22Rv1 (cell line): ENCODE results near the gene MAPT.

Experiments
- H3K27ac ChIP-seq: fragments of 450-650 bp; 2 replicates; pipeline ENCODE4 v1.5.1; 2017
- CTCF ChIP-seq: fragments of 450-650 bp; IDR thresholded peaks from 2 replicates; pipeline ENCODE4 v1.5.1; 2017; ENCODE audit warnings: mild to moderate bottlenecking
- ZFX ChIP-seq: fragments of 450-650 bp; IDR thresholded peaks from 2 replicates; pipeline ENCODE4 v1.6.1; 2017; ENCODE audit warnings: antibody characterized with exemption, borderline replicate concordance

The MAPT gene

GRCh38 chr17:45873728-45874127, 20.6 kb upstream of the MAPT start:
- TF ChIP-seq CTCF (no peak), ZFX (no peak)
- H3K27ac ChIP-seq: no peak overlapping the region

GRCh38 chr17:45874151-45874550, 20.2 kb upstream of the MAPT start:
- TF ChIP-seq CTCF: no peak
- no peak for TF ChIP-seq ZFX
- no peak overlapping the region for H3K27ac ChIP-seq

GRCh38 chr17:45876539-45876938, 17.8 kb upstream of the MAPT start:
- TF ChIP-seq CTCF: no peak
- no peak for TF ChIP-seq ZFX
- H3K27ac ChIP-seq: no peak overlapping the region

- H3K27ac ChIP-seq: no peak overlapping the region
- TF ChIP-seq ZFX (no peak), CTCF (no peak)
These were observed 16.9 kb upstream of the MAPT start for GRCh38 chr17:45877467-45877866.

GRCh38 chr17:45883063-45883462, 11.3 kb upstream of the MAPT start:
- H3K27ac ChIP-seq: no peak overlapping the region
- TF ChIP-seq ZFX: no peak
- no peak for TF ChIP-seq CTCF

- no peak overlapping the region for H3K27ac ChIP-seq
- TF ChIP-seq CTCF: no peak
- no peak for TF ChIP-seq ZFX
These were observed 7.5 kb upstream of the MAPT start for GRCh38 chr17:45886852-45887251.

- H3K27ac ChIP-seq: no peak overlapping the region
- TF ChIP-seq CTCF (no peak), ZFX (no peak)
These were observed 6.0 kb upstream of the MAPT start for GRCh38 chr17:45888392-45888791.
